KOPT-K1 (cell line): ENCODE results near the gene GGA1.

ENCODE experiments used
- H3K27ac ChIP-seq: fragments of 200-600 bp; sonication (generic); 2 replicates; pipeline ENCODE4 v1.5.1; 2016; ENCODE audit warnings: antibody characterized with exemption, mild to moderate bottlenecking, low read depth, low read length; ENCODE audit not compliant: poor library complexity, severe bottlenecking
- H3K36me3 ChIP-seq: fragments of 200-600 bp; sonication (generic); 2 replicates; pipeline ENCODE4 v1.5.1; 2017; ENCODE audit warnings: antibody characterized with exemption, mild to moderate bottlenecking, low read length, moderate library complexity; ENCODE audit not compliant: insufficient read depth
- H3K9me3 ChIP-seq: fragments of 200-600 bp; sonication (generic); 2 replicates; pipeline ENCODE4 v1.5.1; 2017; ENCODE audit warnings: antibody characterized with exemption, low read length, mild to moderate bottlenecking; ENCODE audit not compliant: insufficient read depth, poor library complexity, severe bottlenecking

GGA1 gene

GRCh38 chr22:37611207-37611606 is 2.6 kb downstream of the GGA1 start:
- Histone ChIP-seq H3K27ac (no peak overlapping the region), H3K36me3 (peaks cover 18% of the 10 kb centered on the region; the same call in 1 of the 2 replicates), H3K9me3 (no peaks in the 10 kb centered on the region)

DNA sequence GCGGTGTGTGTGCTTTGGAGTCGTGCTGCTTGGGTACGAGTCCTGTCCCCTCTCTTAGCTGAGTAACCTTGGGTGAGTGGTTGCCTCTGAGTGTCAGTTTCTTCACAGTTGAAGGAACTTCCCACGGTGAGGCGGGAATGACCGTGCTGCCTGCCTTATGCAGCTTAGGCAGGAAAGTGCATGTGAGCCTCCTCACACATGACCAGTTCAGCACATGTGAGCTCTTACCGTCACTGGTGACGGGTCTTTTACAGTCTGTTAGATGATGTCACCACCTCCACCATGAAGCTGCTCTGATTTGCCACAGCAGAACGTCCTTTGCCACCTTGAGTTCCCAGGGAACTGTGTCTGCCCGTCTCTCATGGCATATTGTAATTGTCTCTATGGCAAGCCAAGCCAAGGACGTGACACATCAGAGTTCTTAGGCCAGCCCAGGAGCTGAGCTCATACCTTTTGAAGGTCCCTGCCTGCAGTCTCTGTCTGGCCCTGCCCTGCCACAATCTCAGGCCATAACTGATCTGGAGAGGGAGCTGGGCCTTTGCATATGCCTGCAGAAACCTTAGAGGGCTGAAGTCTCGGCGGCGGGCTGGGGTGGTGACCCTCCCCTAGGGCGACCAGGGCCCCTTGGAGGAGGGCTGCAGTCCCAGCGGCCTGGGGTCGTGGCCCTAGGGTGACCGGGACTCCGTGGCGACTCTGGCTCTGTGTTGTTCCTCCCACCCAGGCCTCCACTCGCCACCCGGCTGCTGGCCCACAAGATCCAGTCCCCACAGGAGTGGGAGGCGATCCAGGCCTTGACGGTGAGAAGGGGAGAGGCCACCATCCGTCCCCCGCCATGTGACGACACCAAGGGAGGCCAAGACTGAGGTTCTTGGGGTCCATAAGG is 7.8 kb downstream of the GGA1 start:
- Histone ChIP-seq H3K36me3 (peaks cover 70% of the 10 kb centered on the region), H3K27ac (no peak overlapping the region), H3K9me3 (no peaks in the 10 kb centered on the region)

- H3K27ac ChIP-seq, result no peak overlapping the region
- no peaks in the 10 kb centered on the region for H3K9me3 ChIP-seq
- peaks cover 72% of the 10 kb centered on the region for H3K36me3 ChIP-seq
Observed at GRCh38 chr22:37617431-37617830, 8.8 kb downstream of the GGA1 start.

DNA sequence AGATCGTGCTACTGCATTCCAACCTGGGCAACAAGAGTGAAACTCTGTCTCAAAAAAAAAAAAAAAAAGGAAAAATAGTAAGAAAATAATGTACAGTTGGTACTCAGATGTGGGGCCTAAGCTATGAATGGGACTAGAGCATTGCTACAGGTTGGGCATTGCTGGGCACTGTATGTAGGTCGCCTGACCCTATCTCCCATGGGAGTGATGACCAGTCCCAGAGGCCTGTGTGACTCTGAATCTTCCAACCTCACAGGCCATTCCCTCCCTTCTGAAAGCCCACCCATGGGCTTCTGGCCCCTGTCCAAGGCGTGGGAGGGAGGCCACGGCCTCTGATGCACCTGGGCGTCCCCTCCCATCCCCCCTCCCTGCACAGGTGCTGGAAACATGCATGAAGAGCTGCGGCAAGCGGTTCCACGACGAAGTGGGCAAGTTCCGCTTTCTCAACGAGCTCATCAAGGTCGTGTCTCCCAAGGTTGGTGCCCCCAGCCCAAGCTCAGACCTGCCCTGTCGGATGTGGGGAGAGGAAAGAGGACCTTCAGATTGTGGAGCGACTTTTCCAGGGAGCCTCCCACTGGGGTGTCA is 9.5 kb downstream of the GGA1 start:
- peaks cover 72% of the 10 kb centered on the region for H3K36me3 ChIP-seq
- no peak overlapping the region for H3K27ac ChIP-seq
- H3K9me3 ChIP-seq, result no peaks in the 10 kb centered on the region

DNA sequence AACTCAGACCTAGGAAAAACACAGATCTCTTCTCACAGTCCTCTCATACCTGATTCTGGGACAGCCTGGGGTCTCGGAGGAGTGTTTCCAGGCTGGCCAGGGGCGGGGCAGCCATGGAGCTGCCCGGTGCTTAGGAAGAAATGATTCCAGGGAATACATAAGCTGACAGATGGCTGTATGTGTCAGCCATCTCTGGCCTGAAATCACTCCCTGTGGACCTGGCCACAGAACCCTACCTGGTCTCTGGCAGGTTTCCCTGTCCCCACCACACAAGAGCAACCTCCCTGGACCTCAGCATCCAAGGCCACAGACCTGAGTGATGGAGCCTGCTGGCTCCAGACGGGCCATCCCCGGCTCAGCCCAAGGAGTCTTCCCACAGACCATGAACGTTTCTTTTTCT is 10.0 kb downstream of the GGA1 start:
- Histone ChIP-seq H3K27ac (no peak overlapping the region), H3K36me3 (peaks cover 71% of the 10 kb centered on the region), H3K9me3 (no peaks in the 10 kb centered on the region)

DNA sequence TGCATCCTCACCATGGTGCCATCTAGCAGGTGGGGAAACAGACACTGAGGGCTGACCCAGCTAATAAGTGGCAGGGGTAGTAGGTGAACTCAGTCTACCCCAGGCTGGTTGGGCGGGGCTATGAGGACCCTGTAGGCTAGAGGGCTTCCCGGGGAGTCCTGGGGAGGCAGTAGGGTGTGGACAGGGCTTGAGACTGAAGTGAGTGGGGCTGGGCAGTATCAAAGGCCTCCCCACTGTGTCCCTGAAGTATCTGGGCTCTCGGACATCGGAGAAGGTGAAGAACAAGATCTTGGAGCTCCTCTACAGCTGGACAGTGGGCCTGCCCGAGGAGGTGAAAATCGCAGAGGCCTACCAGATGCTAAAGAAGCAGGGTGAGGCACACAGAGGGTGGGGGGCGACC is 11.4 kb downstream of the GGA1 start:
- peaks cover 61% of the 10 kb centered on the region for H3K36me3 ChIP-seq
- H3K27ac ChIP-seq, result no peak overlapping the region
- no peaks in the 10 kb centered on the region for H3K9me3 ChIP-seq

DNA sequence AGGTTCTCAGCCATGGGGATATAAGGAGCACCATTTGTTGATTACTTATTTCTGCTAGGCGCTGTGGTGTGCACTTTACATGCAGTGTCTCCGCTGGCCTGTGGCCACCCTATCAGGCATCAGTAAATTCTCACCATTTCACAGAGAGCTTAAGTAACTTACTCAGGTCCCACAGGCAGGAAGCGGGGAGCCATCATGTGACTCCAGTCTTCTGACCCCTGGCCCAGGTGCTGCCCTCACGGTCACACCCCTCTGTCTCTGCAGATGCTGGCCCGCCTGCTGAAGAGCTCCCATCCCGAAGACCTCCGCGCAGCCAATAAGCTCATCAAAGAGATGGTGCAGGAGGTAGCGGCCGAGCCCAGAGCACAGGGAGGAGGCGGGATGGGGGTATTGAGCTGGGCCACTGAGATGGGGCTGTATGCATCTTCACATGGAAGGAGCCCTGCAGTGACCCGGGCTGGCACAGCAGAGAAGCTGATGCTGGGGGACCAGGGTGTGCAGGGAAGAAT is 12.8 kb downstream of the GGA1 start:
- Histone ChIP-seq H3K36me3 (peaks cover 65% of the 10 kb centered on the region), H3K27ac (no peak overlapping the region), H3K9me3 (no peaks in the 10 kb centered on the region)

DNA sequence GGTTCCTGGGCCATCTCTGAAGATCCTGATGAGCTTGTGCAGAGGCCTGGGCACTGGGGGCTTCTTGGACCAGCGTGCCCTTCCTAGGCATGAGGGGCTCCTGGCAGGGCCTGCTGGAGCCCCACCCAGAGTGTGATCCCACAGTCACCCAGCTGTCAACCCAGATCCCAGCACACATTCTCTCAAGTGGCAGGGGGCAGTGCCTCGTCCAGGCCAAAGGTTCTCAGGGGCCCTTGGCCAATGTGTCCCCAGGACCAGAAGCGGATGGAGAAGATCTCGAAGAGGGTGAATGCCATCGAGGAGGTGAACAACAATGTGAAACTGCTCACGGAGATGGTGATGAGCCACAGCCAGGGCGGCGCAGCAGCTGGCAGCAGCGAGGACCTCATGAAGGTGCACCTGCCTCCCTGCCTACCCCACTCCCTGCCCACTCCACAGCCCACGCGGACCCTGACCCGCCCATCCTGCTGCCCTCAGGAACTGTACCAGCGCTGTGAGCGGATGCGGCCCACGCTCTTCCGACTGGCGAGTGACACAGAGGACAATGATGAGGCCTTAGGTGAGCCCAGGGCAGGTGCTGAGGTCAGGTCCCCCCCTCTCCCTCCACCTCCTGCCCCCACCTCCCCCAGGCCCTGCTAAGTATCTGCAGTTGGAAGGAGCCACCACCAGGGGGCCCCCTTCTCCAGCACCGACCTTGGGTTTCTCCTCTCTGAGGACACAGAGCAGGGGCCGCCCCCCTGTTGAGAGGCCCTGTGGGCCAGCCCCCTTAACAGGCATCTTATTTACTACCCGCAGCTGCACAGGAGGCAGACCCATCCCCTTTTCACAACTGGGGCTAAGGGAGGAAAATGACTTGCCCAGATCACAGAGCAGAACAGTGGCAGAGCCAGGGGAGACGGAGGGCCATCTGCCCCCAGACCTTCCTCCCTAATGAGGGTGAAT is 14.7 kb downstream of the GGA1 start:
- peak overlapping the region; percentile 39 for H3K27ac ChIP-seq

GRCh38 chr22:37624017-37624365 is 15.4 kb downstream of the GGA1 start:
- H3K9me3 ChIP-seq, result no peaks in the 10 kb centered on the region
- H3K36me3 ChIP-seq, result peaks cover 40% of the 10 kb centered on the region
- H3K27ac ChIP-seq, result peak overlapping the region; percentile 39

More for the DNA sequence above, 14.7 kb downstream of the GGA1 start:
- H3K36me3 ChIP-seq, result peaks cover 47% of the 10 kb centered on the region
- no peaks in the 10 kb centered on the region for H3K9me3 ChIP-seq

- Histone ChIP-seq H3K27ac (peak overlapping the region; percentile 15), H3K9me3 (no peaks in the 10 kb centered on the region), H3K36me3 (peaks cover 34% of the 10 kb centered on the region)
Observed at GRCh38 chr22:37624876-37625275, 16.2 kb downstream of the GGA1 start.

DNA sequence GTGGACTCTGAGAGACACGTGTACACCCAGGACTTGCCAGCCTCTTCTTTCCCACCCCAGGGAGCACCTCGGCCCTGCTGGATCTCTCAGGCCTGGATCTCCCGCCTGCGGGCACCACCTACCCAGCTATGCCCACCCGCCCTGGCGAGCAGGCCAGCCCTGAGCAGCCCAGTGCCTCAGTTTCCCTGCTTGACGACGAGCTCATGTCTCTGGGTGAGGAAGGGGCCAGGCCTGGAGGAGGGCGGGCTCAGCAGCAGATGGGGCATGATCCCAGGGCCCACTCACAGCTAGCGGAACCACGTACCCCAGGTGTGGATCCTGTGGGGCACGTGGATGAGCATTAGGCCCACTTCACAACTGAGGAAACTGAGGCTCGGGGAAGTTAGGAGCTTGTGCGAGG is 17.1 kb downstream of the GGA1 start:
- Histone ChIP-seq H3K27ac (peak overlapping the region; percentile 90), H3K36me3 (peaks cover 31% of the 10 kb centered on the region), H3K9me3 (no peaks in the 10 kb centered on the region)

- Histone ChIP-seq H3K9me3 (no peaks in the 10 kb centered on the region), H3K27ac (peak overlapping the region; percentile 90), H3K36me3 (peaks cover 31% of the 10 kb centered on the region)
Observed at GRCh38 chr22:37626144-37626543, 17.5 kb downstream of the GGA1 start.

DNA sequence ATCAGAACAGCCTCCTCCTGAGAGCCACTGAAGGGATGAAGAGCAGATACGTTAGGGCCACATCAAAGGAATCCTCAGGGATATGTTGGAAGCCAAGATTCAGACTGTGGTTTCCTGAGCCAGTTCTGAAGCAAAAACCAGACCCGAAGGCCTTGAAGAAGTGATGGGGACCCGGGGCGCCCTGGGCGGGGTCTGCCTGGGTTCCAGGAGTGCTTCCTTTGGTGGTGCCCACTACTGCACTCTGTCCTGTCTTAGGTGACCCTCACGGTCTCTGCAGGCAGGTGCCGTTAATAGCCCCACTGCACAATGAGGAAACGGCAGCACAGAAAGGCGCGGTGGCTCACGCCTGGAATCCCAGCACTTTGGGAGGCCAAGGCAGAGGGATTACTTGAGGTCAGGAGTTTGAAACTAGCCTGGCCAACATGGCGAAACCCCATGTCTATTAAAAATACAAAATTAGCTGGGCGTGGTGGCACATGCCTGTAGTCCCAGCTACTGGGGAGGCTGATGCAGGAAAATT is 18.0 kb downstream of the GGA1 start:
- Histone ChIP-seq H3K36me3 (peaks cover 31% of the 10 kb centered on the region), H3K9me3 (no peaks in the 10 kb centered on the region), H3K27ac (peak overlapping the region; percentile 90)

GRCh38 chr22:37627121-37627520 is 18.5 kb downstream of the GGA1 start:
- H3K36me3 ChIP-seq, result peaks cover 33% of the 10 kb centered on the region
- peak overlapping the region; percentile 90 for H3K27ac ChIP-seq
- H3K9me3 ChIP-seq, result no peaks in the 10 kb centered on the region

- no peaks in the 10 kb centered on the region for H3K9me3 ChIP-seq
- peak overlapping the region; percentile 90 for H3K27ac ChIP-seq
- H3K36me3 ChIP-seq, result peaks cover 33% of the 10 kb centered on the region
Observed at GRCh38 chr22:37627545-37627944, 18.9 kb downstream of the GGA1 start.
